MCF 10A (cell line): ENCODE data around the gene PNMA8A. TPM values are rescaled to one million over a fixed set of nuclear protein-coding genes. Genes with fewer than 3 reads are reported as not detected.

Experiments
- BruUV-seq: library from RNA; stranded (reverse); fragments of 400-500 nt; replicated peaks from 2 replicates; lab custom pipeline; 2021; lab: Mats Ljungman, UMichigan
- CTCF ChIA-PET: fragments of 300-600 bp; sonication (Branson Sonifier 250); formaldehyde crosslinking; extraction: SDS; loops from one replicate; lab custom pipeline; 2021; ENCODE audit warnings: antibody characterized with exemption, inconsistent platforms; lab: Yijun Ruan, JAX
- POLR2A ChIA-PET: fragments of 300-600, 350-650 bp; sonication (Branson Sonifier 250); formaldehyde crosslinking; extraction: SDS; loops from one replicate; lab custom pipeline; 2020; ENCODE audit warnings: antibody characterized with exemption, inconsistent platforms; lab: Yijun Ruan, JAX
- DNase-seq: peaks from one replicate; pipeline ENCODE4 v3.0.0-alpha.2; 2018; ENCODE audit not compliant: unreplicated experiment
- H3K27ac Mint-ChIP-seq: one replicate; pipeline ENCODE4 v1.8.0; 2022; ENCODE audit warnings: mild to moderate bottlenecking, low read depth, mixed read lengths; ENCODE audit not compliant: unreplicated experiment
- H3K27me3 Mint-ChIP-seq: one replicate; pipeline ENCODE4 v1.8.0; 2022; ENCODE audit warnings: mixed read lengths; ENCODE audit not compliant: insufficient read depth, unreplicated experiment
- H3K36me3 Mint-ChIP-seq: one replicate; pipeline ENCODE4 v1.8.0; 2022; ENCODE audit warnings: mild to moderate bottlenecking, moderate library complexity, mixed read lengths; ENCODE audit not compliant: insufficient read depth, unreplicated experiment
- H3K4me1 Mint-ChIP-seq: one replicate; pipeline ENCODE4 v1.8.0; 2022; ENCODE audit warnings: mixed read lengths; ENCODE audit not compliant: insufficient read depth, unreplicated experiment
- H3K4me3 Mint-ChIP-seq: one replicate; pipeline ENCODE4 v1.8.0; 2022; ENCODE audit warnings: mild to moderate bottlenecking, moderate library complexity, mixed read lengths; ENCODE audit not compliant: unreplicated experiment
- H3K9me3 Mint-ChIP-seq: one replicate; pipeline ENCODE4 v1.8.0; 2022; ENCODE audit warnings: mixed read lengths; ENCODE audit not compliant: unreplicated experiment
- CTCF ChIP-seq: fragments of 200-600 bp; IDR thresholded peaks from one replicate; pipeline ENCODE4 v1.8.0; 2022; ENCODE audit warnings: antibody characterized with exemption, mild to moderate bottlenecking; ENCODE audit not compliant: unreplicated experiment
- intact Hi-C: fragments of 100-400 bp; cut with micrococcal nuclease; formaldehyde crosslinking; loops from 2 replicates; pipeline ENCODE4 v1.14.1; 2022
- total RNA-seq: library from RNA; stranded (reverse); gene quantifications from 2 replicates; pipeline ENCODE4 v1.2.3, GENCODE V29; 2022

Gene PNMA8A
- total RNA-seq, 1 experiment from 2014 or later = 7.6 TPM

DNA sequence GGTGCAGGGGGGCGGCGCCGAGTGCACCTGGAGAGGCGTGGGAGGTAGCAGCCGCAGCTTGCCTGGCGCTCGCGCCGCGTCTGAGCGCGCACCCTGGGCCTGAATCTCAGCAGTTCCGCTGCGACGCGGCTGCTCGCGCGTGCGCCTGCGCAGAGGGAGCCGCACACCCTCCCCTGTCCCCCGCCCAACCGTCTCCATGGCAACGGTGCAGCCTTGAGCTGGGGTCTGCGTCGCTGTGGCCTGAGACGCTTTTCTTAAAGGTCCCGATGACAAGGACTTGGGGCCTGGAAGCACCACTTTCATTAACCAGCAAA is 24.4 kb upstream of the PNMA8A start, which contains the start of gene PNMA8B:
TSS of gene PNMA8B (minus strand) at position 82 of the 314 bp plus-strand sequence. CDS start 402 bp downstream, outside the sequence.
- H3K4me3 Mint-ChIP-seq = no peak within 1 kb of the TSS
- POLR2A ChIA-PET = no interaction called here
- peaks cover 4% of the 10 kb centered on the region for H3K4me1 Mint-ChIP-seq
- no TSS peak for BruUV-seq
- no peak for DNase-seq
- no peaks in the 10 kb centered on the region for H3K36me3 Mint-ChIP-seq
- H3K27ac Mint-ChIP-seq = no peak within 1 kb of the TSS
- intact Hi-C loops = no loop called here
- H3K9me3 Mint-ChIP-seq = no peaks in the 10 kb centered on the region
- H3K27me3 Mint-ChIP-seq = peaks cover 20% of the 10 kb centered on the region
- TF ChIP-seq CTCF = no peak
- CTCF ChIA-PET = interaction anchor here (0.6 kb wide), 2 partner anchors 16 to 17 kb away, joined by 3 to 4 read pairs; no protein-coding TSS in a partner anchor

DNA sequence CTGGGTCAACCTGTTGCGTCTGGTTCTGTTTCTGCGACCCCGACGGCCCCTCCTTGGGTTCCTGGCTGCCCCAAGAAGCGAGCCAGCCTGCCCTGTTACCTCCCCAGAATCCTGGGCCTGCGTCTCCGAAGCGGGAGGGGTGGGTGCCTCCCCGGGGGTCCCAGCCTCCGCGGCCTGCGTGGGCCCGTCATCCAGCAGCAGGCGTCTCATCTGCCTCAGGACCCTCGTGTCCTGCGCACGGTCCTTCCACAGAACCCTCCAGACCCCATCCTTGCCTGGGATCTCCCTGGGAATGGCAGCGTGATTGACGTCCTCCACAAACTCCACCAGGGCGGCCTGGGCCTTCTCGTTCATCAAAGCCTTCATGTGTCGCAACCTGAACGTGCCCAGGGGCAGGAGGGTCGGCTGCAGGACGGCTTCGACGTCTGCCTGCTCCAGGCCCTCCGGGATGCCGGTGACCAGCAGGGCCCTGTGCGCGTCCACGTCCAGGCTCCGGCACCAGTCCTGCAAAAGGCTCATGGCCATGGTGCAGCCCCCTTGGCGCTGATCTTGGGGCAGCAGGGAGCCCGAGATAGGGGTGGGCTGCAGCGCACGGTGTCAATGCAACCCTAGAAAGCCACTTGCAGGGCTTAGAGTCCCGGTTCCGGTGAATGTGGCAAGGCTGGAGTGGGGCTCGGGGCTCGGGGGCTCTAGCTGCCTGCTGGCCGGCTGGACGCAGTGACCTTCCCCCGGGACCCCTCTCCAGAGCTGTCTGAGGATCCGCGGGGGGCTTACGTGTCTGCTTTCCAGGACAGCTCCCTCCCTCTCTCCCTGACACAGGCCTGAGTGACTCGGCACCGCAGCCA is 23.8 kb upstream of the PNMA8A start:
- no peaks in the 10 kb centered on the region for H3K36me3 Mint-ChIP-seq
- TF ChIP-seq CTCF = no peak
- ChIA-PET CTCF (interaction anchor here (0.6 kb wide), 1 partner anchor 17 kb away, joined by 4 read pairs; no protein-coding TSS in a partner anchor), POLR2A (no interaction called here)
- no peak for DNase-seq
- intact Hi-C loops = no loop called here
- no peak overlapping the region for H3K27ac Mint-ChIP-seq
- peaks cover 19% of the 10 kb centered on the region for H3K27me3 Mint-ChIP-seq
- H3K4me1 Mint-ChIP-seq = no peaks in the 10 kb centered on the region
- no TSS peak for BruUV-seq
- H3K4me3 Mint-ChIP-seq = no peak overlapping the region
- H3K9me3 Mint-ChIP-seq = no peaks in the 10 kb centered on the region

DNA sequence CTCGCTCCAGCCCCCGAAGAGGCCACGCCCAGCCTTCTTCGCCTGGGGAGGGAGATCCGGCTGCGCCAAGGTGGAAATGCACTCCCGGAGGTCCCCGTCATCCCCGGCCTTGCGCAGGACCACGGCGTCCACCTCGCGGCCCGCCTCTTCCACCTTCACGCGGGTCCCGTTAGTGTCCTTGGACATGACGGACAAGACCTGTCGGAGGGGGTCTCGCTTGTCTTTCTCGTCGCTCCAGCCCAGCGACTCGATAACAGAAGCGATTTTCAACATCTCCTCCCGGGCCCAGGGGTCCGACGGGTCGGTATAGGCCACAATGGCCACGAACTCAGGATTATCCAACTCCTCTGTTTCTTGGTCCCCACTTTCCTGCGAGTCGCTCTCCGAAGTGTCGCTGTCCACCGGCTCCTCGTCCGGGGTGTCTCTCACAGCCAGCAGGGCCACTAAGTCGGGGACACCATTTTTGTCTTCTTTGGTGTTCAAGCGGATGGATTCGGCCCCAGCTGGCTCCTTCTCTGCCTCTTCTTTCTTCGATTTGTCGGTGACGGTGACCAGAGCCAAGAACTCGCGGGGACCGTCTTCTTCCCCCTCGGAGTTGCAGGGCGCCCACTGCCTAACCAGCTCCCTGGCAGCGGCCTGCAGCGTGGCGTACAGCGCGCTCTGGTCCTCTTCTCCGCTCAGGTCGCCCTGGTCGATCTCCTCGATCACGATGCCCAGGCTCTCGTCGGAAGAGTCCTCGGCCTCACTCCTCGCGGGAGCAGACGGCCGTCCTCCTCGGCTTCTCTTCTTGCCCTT is 23.0 kb upstream of the PNMA8A start:
- Mint-ChIP-seq H3K36me3 (no peaks in the 10 kb centered on the region), H3K4me1 (no peaks in the 10 kb centered on the region), H3K27ac (no peak overlapping the region), H3K27me3 (peaks cover 14% of the 10 kb centered on the region), H3K4me3 (no peak overlapping the region), H3K9me3 (no peaks in the 10 kb centered on the region)
- intact Hi-C loops = no loop called here
- CTCF ChIA-PET = interaction anchor here (0.5 kb wide), 1 partner anchor 99 kb away, joined by 3 read pairs; no protein-coding TSS in a partner anchor
- no TSS peak for BruUV-seq
- DNase-seq = no peak
- TF ChIP-seq CTCF = no peak
- POLR2A ChIA-PET = interaction anchor here (0.6 kb wide), 1 partner anchor 329 kb away, joined by 3 read pairs; no protein-coding TSS in a partner anchor
